Kidney (tissue), 14 donors: ENCODE data around the gene FAM107A. TPM values are rescaled to one million over a fixed set of nuclear protein-coding genes. Genes with fewer than 3 reads are reported as not detected.

Experiments
- DNase-seq, 5 donors: peaks; one replicate each; pipeline ENCODE4 v3.0.0-alpha.2; 2013 to 2020
- FAIRE-seq: peaks from 2 replicates; lab custom pipeline; 2012; peaks lifted over from hg19 to GRCh38; lab: Jason Lieb, UNC
- H3K27ac ChIP-seq, 2 donors: one replicate each; pipeline ENCODE4 v1.7.0; 2013; ENCODE audit warnings: low read depth in 2 of 2, low read length in 2 of 2, inconsistent platforms in 1 of 2
- H3K27me3 ChIP-seq: one replicate; pipeline ENCODE4 v1.7.1; 2013; ENCODE audit warnings: low read length, inconsistent platforms; ENCODE audit not compliant: control insufficient read depth, insufficient read depth
- H3K36me3 ChIP-seq, 3 donors: one replicate each; pipeline versions ENCODE4 v1.7.0 to v1.7.1; 2013; ENCODE audit warnings: low read length in 3 of 3, control low read depth in 1 of 3, inconsistent platforms in 1 of 3; ENCODE audit not compliant: insufficient read depth in 3 of 3, control insufficient read depth in 2 of 3
- H3K4me1 ChIP-seq, 3 donors: one replicate each; pipeline versions ENCODE4 v1.7.0 to v1.7.1; 2013; ENCODE audit warnings: low read length in 3 of 3, inconsistent platforms in 1 of 3, low read depth in 1 of 3; ENCODE audit not compliant: control insufficient read depth in 2 of 3, insufficient read depth in 2 of 3
- H3K4me3 ChIP-seq, 3 donors: one replicate each; pipeline versions ENCODE4 v1.7.0 to v1.8.1; 2013; ENCODE audit warnings: low read length in 3 of 3, control low read depth in 1 of 3, inconsistent platforms in 1 of 3
- H3K9ac ChIP-seq, 3 donors: one replicate each; pipeline versions ENCODE4 v1.7.0 to v1.7.1; 2013; ENCODE audit warnings: low read length in 3 of 3, control low read depth in 1 of 3, inconsistent platforms in 1 of 3
- H3K9me3 ChIP-seq, 3 donors: one replicate each; pipeline versions ENCODE4 v1.7.0 to v1.7.1; 2013; ENCODE audit warnings: low read length in 3 of 3, control low read depth in 1 of 3, inconsistent platforms in 1 of 3; ENCODE audit not compliant: control insufficient read depth in 2 of 3, insufficient read depth in 1 of 3
- CTCF ChIP-seq: IDR thresholded peaks from 3 replicates; pipeline ENCODE4 v1.5.1; 2012; ENCODE audit warnings: mild to moderate bottlenecking, moderate library complexity, borderline replicate concordance; ENCODE audit not compliant: insufficient read depth; ENCODE audit errors: extremely low read depth
- intact Hi-C: fragments of 100-400 bp; cut with DNase I; formaldehyde crosslinking; loops from one replicate; pipeline ENCODE4 v1.11.1; 2022
- polyA plus RNA-seq: library from polyadenylated mRNA; stranded (reverse); fragments of 350-450 nt; fragmentation: Illumina TruSeq; extraction: RNeasy Lipid Tissue Mini Kit (QIAGEN cat#74804); gene quantifications from one replicate; pipeline ENCODE4 v1.2.3, GENCODE V29; 2014; ENCODE audit warnings: low read depth, low replicate concordance; ENCODE audit not compliant: insufficient read depth
- total RNA-seq: library from RNA; stranded (reverse); fragmentation: NEBNext Ultra II Directional; extraction: Animal tissue kit (Norgen Biotek cat#: 25700); gene quantifications from one replicate; pipeline ENCODE4 v1.2.1, GENCODE V29; 2021
- donor health status: control.
- donor health status: control.
- donor health status: control.
- donor health status: control.
- donor health status: control.
- donor health status: DM: yes; HTN: yes; CAD: no.
- donor health status: Normal renal cell carcinoma (clear cell type).

FAM107A gene
- total and polyA plus RNA-seq, 2 donors from 2014 or later: 52.5 to 180 TPM

- intact Hi-C loops: no loop called here
- no peak for FAIRE-seq
- H3K27ac ChIP-seq: no peak overlapping the region
- TF ChIP-seq CTCF: no peak
- no peaks in the 10 kb centered on the region for H3K9me3 ChIP-seq
- no peak overlapping the region for H3K9ac ChIP-seq
- H3K4me1 ChIP-seq: peaks cover 0 to 5% (median 0%) of the 10 kb centered on the region in 3 donors
- no peaks in the 10 kb centered on the region for H3K27me3 ChIP-seq
- DNase-seq: no peak
- no peaks in the 10 kb centered on the region for H3K36me3 ChIP-seq
- no peak overlapping the region for H3K4me3 ChIP-seq
Measured at GRCh38 chr3:58556001-58556400, 21.2 kb downstream of the FAM107A start.

GRCh38 chr3:58555203-58555602 is 22.0 kb downstream of the FAM107A start:
- H3K4me1 ChIP-seq: peaks cover 0 to 2% (median 0%) of the 10 kb centered on the region in 3 donors
- H3K9ac ChIP-seq: no peak overlapping the region
- TF ChIP-seq CTCF: no peak
- no peaks in the 10 kb centered on the region for H3K36me3 ChIP-seq
- no peaks in the 10 kb centered on the region for H3K27me3 ChIP-seq
- FAIRE-seq: no peak
- H3K9me3 ChIP-seq: no peaks in the 10 kb centered on the region
- intact Hi-C loops: no loop called here
- DNase-seq: peak in 1 of 5 donors; percentile 2
- no peak overlapping the region for H3K27ac ChIP-seq
- H3K4me3 ChIP-seq: no peak overlapping the region

- no peak for DNase-seq
- no peak for FAIRE-seq
- Histone ChIP-seq H3K9me3 (no peaks in the 10 kb centered on the region), H3K27ac (no peak overlapping the region), H3K4me3 (no peak overlapping the region), H3K9ac (no peak overlapping the region), H3K27me3 (no peaks in the 10 kb centered on the region), H3K4me1 (peaks cover 0 to 2% (median 0%) of the 10 kb centered on the region in 3 donors), H3K36me3 (no peaks in the 10 kb centered on the region)
- TF ChIP-seq CTCF: no peak
- intact Hi-C loops: no loop called here
Measured at GRCh38 chr3:58553003-58553402, 24.2 kb downstream of the FAM107A start.

GRCh38 chr3:58551636-58552180 is 25.5 kb downstream of the FAM107A start:
- Histone ChIP-seq H3K9me3 (no peaks in the 10 kb centered on the region), H3K27ac (no peak overlapping the region), H3K36me3 (no peaks in the 10 kb centered on the region), H3K4me3 (no peak overlapping the region), H3K4me1 (no peaks in the 10 kb centered on the region), H3K9ac (no peak overlapping the region), H3K27me3 (no peaks in the 10 kb centered on the region)
- DNase-seq: no peak
- no peak for FAIRE-seq
- intact Hi-C loops: no loop called here
- TF ChIP-seq CTCF: no peak
